SU-DHL-6 (cell line): ENCODE results near the gene RAI14.

ENCODE experiments used
- H2AFZ ChIP-seq: fragments of 200-600 bp; sonication (generic); 2 replicates; pipeline ENCODE4 v1.6.1; 2014; ENCODE audit warnings: low read depth, mild to moderate bottlenecking, moderate library complexity, mixed read lengths, antibody characterized with exemption, low read length; ENCODE audit not compliant: severe bottlenecking
- H3F3A ChIP-seq: fragments of 200-600 bp; shearing (Covaris generic); 2 replicates; pipeline ENCODE4 v1.6.0; 2016; ENCODE audit warnings: antibody characterized with exemption, mild to moderate bottlenecking; ENCODE audit not compliant: insufficient read depth
- H3K27ac ChIP-seq: fragments of 200-600 bp; sonication (generic); 2 replicates; pipeline ENCODE4 v1.5.1; 2016; ENCODE audit warnings: low read depth, mild to moderate bottlenecking, low read length, moderate library complexity, mixed read lengths
- H3K27me3 ChIP-seq: fragments of 200-600 bp; sonication (generic), shearing (Covaris generic); 2 replicates; pipeline ENCODE4 v1.6.0; 2014; ENCODE audit warnings: mild to moderate bottlenecking, low read length
- H3K36me3 ChIP-seq: fragments of 200-600 bp; sonication (generic); 2 replicates; pipeline ENCODE4 v1.6.1; 2014; ENCODE audit warnings: mild to moderate bottlenecking, low read length, mixed read lengths
- H3K4me2 ChIP-seq: fragments of 300-600, 200-600 bp; shearing (Covaris generic), sonication (generic); 2 replicates; pipeline ENCODE4 v1.6.0; 2014; ENCODE audit warnings: low read length, low read depth, mild to moderate bottlenecking; ENCODE audit not compliant: poor library complexity, severe bottlenecking
- H3K4me3 ChIP-seq: fragments of 200-600 bp; sonication (generic); 2 replicates; pipeline ENCODE4 v1.5.1; 2014; ENCODE audit warnings: antibody characterized with exemption, low read length, mild to moderate bottlenecking, mixed read lengths; ENCODE audit not compliant: insufficient read depth, poor library complexity, severe bottlenecking
- H3K79me2 ChIP-seq: fragments of 200-600 bp; sonication (generic); 2 replicates; pipeline ENCODE4 v1.6.1; 2014; ENCODE audit warnings: mild to moderate bottlenecking, low read length, moderate library complexity; ENCODE audit not compliant: insufficient read depth
- H3K9ac ChIP-seq: fragments of 200-600 bp; sonication (generic); 2 replicates; pipeline ENCODE4 v1.7.0; 2014; ENCODE audit warnings: mild to moderate bottlenecking, low read length
- H3K9me2 ChIP-seq: fragments of 200-600 bp; sonication (generic); replicated peaks from 2 replicates; pipeline ENCODE4 v1.6.1; 2014; ENCODE audit warnings: low read length; ENCODE audit not compliant: insufficient read depth
- H3K9me3 ChIP-seq: fragments of 200-600 bp; sonication (generic); 2 replicates; pipeline ENCODE4 v1.6.1; 2014; ENCODE audit warnings: low read length, mixed read lengths; ENCODE audit not compliant: insufficient read depth
- H4K20me1 ChIP-seq: fragments of 200-600 bp; sonication (generic); 2 replicates; pipeline ENCODE4 v1.6.1; 2014; ENCODE audit warnings: low read depth, mild to moderate bottlenecking, antibody characterized with exemption, low read length, moderate library complexity, mixed read lengths
- EZH2phosphoT487 ChIP-seq: fragments of 200-600 bp; sonication (generic), shearing (Covaris generic); conservative IDR thresholded peaks from 2 replicates; pipeline ENCODE4 v1.6.1; 2018; ENCODE audit warnings: mild to moderate bottlenecking, antibody characterized with exemption, low read length, moderate library complexity, mixed read lengths
- TF ChIP-seq, protein P1 (sequence below): fragments of 200-600 bp; sonication (generic); IDR thresholded peaks from one replicate; pipeline ENCODE4 v1.5.1; 2017; ENCODE audit warnings: antibody characterized with exemption, mild to moderate bottlenecking, low read length, moderate library complexity; ENCODE audit not compliant: insufficient read depth, poor library complexity, severe bottlenecking

Gene RAI14

DNA sequence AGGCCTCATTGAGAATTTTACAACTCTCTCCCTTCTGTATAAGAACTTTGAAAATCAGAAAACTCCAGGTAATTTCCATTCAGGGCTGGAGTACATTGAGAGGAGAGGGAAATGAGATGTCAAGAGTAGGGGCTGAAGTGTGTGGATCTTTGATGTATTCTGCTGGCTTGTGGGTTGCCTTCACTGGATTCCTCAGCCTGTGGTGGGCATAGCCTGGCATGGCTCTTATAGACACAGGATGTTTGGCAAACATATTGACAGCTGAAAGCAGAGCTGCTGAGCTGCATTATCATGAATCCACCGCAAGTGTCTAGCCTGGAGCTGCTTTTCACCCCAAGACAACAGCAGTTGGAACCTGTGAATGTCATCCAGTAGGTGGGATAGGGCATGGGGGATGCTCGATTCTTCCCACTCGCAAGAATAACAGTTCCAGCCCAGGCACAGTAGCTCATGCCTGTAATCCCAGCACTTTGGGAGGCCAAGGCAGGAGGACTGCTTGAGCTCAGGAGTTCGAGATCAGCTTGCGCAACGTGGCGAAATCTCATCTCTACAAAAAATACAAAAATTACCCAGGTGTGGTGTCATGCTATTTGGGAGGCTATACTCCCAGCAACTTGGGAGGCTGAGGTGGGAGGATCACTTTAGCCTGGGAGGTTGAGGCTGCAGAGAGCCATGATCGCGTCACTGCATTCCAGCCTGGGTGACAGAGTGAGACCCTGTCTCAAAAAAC is 146.9 kb downstream of the RAI14 start:
- Histone ChIP-seq H3K4me2 (no peak overlapping the region), H3K9me3 (no peaks in the 10 kb centered on the region), H3K4me3 (no peak overlapping the region), H3K9me2 (no peaks in the 10 kb centered on the region), H3K9ac (no peak overlapping the region), H3K27me3 (no peaks in the 10 kb centered on the region), H3K27ac (no peak overlapping the region), H3F3A (no peaks in the 10 kb centered on the region), H4K20me1 (no peaks in the 10 kb centered on the region), H2AFZ (no peak overlapping the region), H3K79me2 (no peaks in the 10 kb centered on the region), H3K36me3 (no peaks in the 10 kb centered on the region)
- TF ChIP-seq EZH2phosphoT487, result no peak
- TF ChIP-seq, protein P1, sequence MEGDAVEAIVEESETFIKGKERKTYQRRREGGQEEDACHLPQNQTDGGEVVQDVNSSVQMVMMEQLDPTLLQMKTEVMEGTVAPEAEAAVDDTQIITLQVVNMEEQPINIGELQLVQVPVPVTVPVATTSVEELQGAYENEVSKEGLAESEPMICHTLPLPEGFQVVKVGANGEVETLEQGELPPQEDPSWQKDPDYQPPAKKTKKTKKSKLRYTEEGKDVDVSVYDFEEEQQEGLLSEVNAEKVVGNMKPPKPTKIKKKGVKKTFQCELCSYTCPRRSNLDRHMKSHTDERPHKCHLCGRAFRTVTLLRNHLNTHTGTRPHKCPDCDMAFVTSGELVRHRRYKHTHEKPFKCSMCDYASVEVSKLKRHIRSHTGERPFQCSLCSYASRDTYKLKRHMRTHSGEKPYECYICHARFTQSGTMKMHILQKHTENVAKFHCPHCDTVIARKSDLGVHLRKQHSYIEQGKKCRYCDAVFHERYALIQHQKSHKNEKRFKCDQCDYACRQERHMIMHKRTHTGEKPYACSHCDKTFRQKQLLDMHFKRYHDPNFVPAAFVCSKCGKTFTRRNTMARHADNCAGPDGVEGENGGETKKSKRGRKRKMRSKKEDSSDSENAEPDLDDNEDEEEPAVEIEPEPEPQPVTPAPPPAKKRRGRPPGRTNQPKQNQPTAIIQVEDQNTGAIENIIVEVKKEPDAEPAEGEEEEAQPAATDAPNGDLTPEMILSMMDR, result no peak

DNA sequence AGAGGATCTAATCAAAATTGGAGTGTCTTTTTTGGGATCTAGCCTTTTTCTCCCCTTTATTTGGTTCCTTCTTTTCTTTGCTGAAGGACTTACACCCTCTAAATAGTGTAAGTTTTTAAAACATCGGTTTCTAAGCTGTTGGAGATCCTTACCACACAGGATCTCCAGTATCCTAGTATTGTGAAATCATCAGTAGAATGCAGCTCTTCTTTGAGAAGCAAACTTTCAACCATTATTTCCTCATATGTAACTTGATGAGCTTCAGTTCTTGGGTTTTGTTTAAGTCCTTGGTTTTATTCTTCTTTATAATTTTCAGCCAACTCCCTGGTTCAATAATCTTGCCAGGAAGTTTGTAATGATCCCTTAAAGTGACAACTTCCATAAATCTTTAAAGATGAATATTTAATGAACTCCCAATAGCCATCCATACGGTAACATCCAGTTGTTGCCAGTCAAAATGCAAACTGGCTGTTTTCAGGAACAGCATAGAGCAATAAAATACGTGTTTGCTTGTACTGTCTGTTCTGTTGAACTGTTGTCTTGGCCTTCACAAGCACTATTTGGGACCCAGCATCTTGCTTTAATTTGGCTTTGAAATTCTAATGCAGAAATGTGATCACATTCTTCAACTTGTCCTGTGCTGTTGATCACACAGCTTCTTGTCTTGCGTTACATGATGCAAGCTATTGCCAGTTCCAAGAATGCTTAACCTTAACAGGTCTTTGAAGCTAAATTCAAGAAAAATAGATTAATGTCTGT is 148.0 kb downstream of the RAI14 start:
- Histone ChIP-seq H3K9me3 (no peaks in the 10 kb centered on the region), H3K27ac (no peak overlapping the region), H3K4me3 (no peak overlapping the region), H3K36me3 (no peaks in the 10 kb centered on the region), H3K4me2 (no peak overlapping the region), H3K27me3 (no peaks in the 10 kb centered on the region), H3K79me2 (no peaks in the 10 kb centered on the region), H3F3A (no peaks in the 10 kb centered on the region), H3K9ac (no peak overlapping the region), H4K20me1 (no peaks in the 10 kb centered on the region), H2AFZ (no peak overlapping the region), H3K9me2 (no peaks in the 10 kb centered on the region)
- TF ChIP-seq, protein P1, result no peak
- TF ChIP-seq EZH2phosphoT487, result no peak

DNA sequence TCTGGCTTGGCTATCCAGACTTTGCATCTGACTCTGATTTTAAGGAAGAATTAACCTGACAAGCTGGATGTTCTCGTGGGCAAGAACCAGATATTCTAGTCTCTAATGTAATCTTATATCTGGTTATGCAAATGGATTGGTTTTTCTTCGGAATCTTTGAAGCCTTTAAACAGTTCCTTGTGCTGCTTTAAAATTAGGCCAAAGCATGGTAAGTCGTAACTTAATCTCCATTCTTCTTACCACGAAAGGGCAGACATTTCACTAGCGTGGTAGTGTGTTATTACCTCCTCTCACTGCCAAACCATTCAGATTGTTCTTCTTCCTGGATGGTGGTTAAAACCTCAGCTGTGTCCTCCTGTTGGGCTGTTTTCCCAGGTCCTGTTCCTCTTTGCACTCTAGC is 148.8 kb downstream of the RAI14 start:
- no peaks in the 10 kb centered on the region for H3K79me2 ChIP-seq
- no peak overlapping the region for H3K4me3 ChIP-seq
- H3F3A ChIP-seq, result no peaks in the 10 kb centered on the region
- H4K20me1 ChIP-seq, result no peaks in the 10 kb centered on the region
- H3K27ac ChIP-seq, result no peak overlapping the region
- no peak overlapping the region for H3K4me2 ChIP-seq
- no peaks in the 10 kb centered on the region for H3K27me3 ChIP-seq
- no peaks in the 10 kb centered on the region for H3K9me2 ChIP-seq
- H3K9me3 ChIP-seq, result no peaks in the 10 kb centered on the region
- H3K36me3 ChIP-seq, result no peaks in the 10 kb centered on the region
- no peak overlapping the region for H3K9ac ChIP-seq
- no peak for TF ChIP-seq EZH2phosphoT487
- TF ChIP-seq, protein P1, result no peak
- H2AFZ ChIP-seq, result no peak overlapping the region
